Activated CD8-positive, alpha-beta memory T cell treated with anti-CD3 and anti-CD28 coated beads, Interleukin-2, amount 50 U/mL, for 1 hour (primary cell): ENCODE measurements around the gene TUFT1.

Experiments used
- DNase-seq: peaks from one replicate; pipeline ENCODE4 v3.0.0-alpha.2; 2020; ENCODE audit errors: extremely low read depth

TUFT1 gene

DNA sequence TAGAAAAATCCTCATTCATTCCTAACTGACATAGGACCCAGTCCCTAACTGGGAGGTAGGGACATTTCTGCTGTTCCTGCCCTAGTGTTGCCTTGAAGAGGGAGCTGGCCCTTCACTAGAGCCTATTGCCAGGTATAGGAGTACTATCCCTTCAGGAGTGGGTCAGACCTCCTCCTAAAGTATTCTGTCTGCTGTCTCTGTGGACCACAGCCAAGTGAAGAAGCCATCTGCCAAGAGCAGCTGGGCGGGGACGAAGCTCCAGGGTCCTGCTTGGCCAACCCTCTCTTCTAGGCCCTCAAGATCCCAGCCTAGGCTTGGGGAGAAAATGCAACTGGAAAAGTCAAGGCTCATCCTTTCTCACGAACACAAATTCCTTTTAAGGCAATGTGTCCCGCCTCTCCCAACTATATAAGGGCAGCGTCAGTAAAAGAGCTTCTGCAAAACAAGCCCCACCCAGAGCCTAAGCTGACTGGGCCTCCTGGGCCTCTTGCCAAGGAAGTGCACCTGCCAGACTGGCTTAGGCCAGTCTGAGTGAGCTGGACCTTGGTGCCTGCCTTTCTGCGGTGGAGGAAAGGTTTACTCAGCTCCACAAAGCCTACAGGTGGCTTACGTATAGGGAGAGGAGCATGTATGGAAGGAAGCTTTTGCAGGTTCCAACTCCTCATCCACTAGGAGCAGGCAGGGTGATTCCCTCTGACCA is 638 bp upstream of the TUFT1 start:
- no peak for DNase-seq

DNA sequence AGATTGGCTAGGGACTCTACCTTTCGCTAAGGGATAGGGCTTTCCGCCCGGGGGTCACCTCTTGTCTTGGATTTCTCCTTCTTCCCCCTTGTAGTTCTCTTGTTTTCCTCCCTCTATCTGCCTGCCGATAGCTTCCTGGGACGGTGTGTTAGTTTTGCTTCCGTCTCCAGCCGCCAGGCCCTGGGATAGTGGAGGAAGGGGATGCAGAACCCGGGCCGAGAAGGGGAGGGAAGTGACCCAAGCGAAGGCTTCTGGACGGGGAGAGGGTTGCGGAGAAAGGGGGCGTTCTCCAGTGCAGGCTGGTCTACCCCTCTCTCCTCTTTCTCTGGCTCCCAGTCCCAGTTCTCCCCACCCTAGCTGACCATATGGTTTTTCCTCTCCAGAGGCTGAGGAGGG is 871 bp downstream of the TUFT1 start:
- DNase-seq = no peak

DNA sequence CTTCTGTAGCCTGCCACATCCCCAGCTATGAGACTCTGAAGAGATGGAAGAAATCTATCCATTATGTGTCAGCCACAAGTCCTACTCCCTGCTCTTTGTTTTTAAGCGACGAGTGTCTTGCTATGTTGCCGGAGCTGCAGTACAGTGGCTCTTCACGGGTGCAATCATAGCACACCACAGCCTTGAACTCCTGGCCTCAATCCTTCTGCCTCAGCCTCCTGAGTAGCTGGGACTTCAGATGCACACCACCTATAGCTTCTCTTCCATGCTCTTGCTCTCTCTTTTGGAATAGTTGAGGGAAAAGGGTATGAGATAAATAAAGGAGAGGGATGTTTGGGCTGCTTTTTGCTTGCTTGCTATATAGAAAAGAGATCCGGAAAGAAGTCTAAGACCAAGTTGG is 1.6 kb downstream of the TUFT1 start:
- DNase-seq = no peak

DNA sequence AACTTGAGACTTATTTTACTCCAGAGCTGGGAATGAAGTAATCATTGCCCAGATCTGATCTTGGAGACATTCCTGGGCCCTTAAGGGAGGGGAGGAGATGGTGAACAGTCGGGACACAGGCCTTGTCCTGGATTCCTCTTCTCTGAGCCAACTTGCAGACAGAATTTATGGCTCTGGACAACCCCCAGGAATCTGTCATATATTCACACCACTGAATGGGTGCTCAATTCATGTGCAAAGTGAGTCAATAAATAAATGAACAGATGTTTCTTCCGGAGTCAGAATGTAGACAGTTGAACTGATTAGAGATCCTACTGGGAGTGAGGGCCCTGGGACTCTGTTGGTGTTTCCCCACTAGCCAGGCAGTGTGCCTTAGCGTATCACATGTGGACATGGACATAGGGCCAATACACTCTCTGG is 2.6 kb downstream of the TUFT1 start:
- no peak for DNase-seq

DNA sequence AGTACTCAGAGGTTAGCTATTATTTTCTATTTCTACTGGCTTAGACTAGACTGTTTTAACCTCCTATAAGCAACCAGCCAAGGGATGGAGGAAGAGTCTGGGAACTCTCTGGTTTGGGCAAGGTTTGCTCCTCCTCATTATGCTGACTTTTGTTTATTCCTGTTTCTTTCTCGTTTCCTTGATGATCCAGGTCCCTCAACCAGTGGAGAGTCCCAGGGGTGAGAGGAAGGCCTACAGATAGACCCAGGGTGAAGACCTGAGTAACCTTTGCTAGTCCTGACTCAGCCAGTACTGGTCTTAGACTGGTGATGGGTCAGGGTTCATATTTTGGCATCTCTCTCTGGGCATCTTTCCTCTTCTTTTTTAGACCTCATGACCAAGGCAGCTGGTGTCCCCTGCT is 5.4 kb downstream of the TUFT1 start:
- no peak for DNase-seq

DNA sequence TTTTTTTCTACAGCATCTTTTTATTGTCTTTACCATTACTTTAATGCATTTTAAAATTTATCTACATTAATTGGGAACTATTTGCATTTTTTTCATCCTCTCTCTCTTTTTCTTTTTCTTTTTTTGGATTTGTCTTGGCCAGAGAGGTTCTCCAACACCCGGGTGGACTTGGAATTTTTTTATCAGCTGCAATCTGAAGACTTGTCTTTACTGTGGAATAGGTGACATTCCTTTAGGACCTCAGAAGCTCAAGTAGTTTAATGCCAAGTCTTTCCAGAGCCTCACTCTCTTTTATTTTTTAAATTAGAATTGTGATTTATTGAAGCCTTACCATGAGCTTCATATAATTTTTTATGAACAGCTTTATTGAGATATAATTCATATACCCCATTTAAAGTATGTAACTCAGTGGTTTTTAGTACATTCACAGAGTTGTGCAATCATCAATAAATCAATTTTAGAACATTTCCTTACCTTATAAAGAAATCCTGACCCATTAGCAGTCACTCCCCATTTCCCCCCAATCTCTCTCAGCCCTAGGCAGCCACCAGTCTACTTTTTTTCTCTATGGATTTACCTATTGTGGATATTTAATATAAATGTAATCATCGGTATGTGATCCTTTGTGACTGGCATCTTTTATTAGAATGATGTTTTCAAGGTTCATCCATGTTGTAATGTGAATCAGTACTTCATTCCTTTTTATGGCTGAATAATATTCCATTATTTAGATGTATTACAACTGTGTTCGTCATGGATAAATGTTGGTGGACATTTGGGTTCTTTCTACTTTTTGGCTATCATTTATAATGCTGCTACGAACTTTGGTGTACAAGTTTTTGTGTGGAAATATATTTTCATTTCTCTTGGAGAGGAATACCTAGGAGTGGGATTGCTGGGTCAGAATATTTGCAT is 6.2 kb downstream of the TUFT1 start:
- no peak for DNase-seq

DNA sequence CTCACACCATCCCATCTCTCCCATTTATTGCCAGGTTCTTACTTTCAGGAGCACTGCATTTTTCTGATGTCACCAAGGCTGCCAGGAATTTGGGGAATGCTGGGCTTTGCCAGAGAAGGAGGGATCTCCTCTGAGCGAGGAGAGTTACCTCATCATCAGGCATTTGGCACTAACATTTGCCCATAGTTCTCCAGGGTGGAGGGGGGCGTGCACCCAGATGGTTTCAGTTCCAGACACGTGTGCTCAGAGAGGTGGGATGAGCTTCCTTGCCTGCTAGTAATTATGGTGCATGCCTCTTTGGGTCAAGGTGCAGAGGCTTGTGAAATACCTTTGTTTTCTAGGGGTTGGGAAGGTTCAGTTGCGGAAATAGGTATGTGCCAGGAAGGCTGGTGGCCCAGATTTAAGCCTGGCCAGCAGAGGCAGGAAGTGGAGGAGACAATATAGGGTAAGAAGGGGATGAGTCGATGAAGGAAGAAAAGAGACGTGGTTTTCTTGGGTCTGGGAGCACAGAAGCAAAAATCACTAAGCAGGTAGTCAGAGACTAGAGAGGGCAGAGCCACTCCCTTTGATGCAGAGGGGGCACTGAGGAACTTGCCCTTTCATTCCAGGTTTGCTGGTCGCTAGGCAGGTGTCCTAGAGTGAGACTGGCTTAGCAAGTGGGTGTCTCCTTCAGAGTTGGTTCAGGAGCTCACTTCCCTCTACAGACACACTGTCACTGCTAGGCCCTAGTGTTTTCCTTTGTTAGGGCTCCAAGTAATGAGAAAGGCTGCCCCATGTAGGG is 7.2 kb downstream of the TUFT1 start:
- no peak for DNase-seq

DNA sequence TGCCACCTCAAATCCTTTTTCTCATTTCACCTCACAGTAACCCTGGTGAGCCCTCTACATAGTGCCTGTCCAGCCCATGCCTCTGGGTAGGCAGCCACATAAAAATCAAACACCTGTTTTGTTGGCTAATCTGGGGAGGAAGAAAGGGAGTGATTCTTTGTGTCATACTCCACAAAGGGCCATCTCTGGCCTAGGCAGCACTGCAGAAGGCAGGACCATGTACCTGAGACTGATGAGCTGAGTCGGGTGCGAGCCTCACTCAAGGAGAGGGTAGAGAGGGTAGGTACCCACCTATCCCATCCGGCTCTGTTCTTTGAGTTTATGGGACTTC is 7.8 kb downstream of the TUFT1 start:
- DNase-seq = no peak

DNA sequence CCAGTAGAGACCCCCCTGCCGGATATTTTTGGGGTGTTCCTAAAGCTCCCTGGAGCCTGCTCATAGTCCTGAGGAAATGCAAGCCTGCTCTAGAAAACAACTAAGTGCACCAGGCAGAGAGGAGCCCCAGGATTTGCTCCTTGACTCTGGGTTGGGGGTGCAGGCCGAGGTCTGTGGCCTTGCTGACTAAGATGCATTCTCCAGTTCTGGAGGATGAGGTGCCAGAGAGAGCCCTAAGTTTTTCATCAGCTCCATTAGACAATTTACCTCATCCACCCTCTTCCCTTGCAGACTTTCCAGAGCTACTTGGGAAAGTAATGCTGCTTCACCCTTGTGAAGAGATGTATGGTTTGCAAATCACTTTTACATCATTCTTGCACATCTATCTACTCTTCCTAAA is 9.1 kb downstream of the TUFT1 start:
- no peak for DNase-seq

DNA sequence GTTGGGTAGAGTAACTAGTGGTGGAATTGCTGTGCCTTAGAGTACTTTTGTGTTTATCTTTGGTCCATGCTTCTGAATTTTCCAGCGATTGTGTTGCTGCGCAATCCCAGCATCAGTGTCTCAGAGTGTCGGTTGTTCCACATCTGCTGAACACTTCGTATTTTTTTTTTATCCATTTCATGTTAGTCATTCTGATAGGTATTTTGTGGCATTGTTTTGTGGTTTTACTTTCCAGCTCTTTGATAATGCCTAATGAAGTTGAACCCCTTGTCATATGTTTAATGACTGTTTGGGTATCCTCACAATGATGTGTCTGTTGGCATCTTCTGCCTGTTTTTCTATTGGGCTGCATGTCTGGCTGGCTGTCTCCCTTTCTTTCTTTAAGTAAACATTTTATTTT is 13.6 kb downstream of the TUFT1 start:
- DNase-seq = no peak

DNA sequence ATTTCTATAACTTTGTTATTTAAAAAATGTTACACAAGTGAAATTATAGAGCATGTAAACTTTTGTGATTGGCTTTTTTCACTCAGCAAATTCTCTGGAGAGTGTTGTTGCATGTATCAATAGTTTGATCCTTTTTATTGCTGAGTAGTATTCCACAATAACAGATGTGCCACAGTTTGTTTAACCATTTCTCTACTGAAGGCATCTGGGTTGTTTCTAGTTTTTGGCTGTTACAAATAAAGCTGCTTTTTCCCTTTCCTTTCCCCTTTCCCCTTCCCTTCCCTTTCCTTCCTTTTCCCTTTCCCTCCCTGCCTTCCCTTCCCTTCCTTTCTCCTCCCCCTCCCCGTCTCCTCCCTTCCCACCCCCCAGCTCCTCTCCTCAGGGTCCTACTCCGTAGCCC is 15.9 kb downstream of the TUFT1 start:
- no peak for DNase-seq

DNA sequence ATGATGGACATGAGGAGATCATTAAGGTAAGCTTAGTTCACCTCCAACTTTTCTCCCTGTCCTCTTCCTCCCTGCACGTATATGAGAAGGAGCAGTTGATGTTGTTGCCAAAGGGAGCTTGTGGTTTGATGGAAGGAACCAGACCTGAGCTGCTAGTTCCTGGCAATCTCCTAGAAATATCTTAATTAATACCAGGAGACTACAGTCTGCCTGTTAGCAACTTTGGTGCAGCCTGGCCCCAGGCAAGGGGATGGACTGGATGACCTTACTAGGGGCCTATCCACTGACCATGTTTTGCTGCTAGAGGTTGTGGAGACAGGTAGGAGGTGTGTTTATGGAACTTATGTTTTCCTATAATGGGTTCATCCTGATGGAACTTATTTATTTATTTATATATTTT is 22.6 kb downstream of the TUFT1 start:
- no peak for DNase-seq

DNA sequence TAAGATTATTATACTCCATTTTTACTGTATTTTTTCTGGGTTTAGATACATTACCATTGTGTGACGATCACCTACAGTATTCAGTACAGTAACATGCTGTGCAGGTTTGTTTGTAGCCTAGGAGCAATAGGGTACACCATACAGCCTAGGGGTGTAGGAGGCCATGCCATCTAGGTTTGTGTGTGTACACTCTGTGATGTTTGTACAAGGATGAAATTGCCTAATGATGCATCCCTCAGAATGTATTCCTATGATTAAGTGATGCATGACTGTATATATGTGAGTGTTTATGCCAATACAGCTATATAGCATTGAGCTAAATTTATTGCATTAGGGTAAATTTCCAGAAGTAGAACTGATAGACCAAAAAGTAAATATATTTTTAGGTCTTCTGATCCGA is 23.3 kb downstream of the TUFT1 start:
- DNase-seq = no peak

DNA sequence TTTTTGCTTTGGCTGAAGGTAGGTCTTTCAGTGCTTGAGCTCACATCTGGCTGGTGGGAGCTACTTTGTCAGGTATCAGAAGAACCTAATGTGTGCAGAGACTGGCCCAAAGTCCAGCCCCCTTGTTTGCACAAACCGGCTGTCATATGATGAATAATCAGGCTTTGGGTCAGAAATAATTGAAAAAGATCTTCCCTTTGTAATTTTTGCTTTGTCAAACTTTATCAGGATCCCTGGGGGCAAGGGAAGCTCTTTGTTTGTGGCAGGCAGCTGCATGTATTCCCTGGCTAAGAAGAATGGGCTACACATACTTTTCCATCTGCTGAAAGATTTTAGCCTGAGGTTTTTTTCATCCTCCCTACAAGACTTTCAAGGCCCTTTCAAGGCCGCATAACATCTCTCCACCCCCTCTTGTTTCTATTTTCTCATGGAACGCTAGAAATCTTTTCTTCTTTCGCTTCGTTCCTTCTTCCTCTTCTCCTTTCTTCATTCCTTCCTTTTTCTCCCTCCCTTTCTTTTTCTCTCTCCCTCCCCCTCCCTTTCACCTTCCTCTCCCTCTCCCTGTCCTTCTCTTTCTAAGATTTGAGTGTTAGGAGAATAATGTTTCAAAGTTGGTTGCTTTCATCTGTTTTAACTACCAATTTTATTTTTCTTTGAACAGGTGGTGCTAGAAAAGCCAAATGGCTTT is 25.5 kb downstream of the TUFT1 start:
- DNase-seq = no peak

DNA sequence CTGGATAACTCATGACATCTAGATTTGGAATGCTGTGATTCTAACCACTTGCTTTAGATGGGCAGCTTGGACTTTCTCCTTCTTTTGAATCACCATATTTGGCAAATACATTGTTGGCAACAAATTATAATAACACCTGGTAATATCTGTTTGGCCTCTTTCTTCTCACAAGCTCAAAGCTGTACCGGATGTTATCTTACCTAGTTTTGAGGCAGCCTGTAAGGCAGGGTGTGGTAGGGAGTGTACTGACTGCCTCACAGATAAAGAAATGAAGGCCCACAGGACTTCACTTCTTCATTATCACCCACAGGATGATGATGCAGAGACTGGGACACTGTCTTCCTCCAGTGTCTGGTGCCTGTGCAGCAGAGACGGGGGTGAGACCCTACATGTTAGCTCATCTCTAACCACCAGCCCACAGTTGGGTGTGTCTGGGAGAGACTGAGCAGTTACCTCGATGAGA is 28.5 kb downstream of the TUFT1 start:
- DNase-seq = no peak

DNA sequence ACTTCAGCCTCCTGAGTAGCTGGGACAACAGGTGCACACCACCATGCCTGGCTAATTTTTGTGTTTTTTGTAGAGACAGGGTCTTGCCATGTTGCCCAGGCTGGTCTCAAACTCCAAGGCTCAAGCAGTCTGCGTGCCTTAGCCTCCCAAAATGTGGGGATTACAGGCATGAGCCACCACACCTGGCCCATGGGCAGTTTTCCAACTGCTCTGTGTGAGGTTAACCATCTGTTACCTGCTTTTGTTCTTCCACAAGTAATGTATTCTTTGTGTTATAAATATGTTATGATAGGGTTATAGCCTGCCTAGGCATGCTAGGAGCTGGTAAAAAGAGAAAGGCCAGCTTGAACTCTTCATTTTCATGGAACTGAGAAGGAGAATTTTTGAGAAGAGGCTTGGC is 30.7 kb downstream of the TUFT1 start:
- DNase-seq = no peak

DNA sequence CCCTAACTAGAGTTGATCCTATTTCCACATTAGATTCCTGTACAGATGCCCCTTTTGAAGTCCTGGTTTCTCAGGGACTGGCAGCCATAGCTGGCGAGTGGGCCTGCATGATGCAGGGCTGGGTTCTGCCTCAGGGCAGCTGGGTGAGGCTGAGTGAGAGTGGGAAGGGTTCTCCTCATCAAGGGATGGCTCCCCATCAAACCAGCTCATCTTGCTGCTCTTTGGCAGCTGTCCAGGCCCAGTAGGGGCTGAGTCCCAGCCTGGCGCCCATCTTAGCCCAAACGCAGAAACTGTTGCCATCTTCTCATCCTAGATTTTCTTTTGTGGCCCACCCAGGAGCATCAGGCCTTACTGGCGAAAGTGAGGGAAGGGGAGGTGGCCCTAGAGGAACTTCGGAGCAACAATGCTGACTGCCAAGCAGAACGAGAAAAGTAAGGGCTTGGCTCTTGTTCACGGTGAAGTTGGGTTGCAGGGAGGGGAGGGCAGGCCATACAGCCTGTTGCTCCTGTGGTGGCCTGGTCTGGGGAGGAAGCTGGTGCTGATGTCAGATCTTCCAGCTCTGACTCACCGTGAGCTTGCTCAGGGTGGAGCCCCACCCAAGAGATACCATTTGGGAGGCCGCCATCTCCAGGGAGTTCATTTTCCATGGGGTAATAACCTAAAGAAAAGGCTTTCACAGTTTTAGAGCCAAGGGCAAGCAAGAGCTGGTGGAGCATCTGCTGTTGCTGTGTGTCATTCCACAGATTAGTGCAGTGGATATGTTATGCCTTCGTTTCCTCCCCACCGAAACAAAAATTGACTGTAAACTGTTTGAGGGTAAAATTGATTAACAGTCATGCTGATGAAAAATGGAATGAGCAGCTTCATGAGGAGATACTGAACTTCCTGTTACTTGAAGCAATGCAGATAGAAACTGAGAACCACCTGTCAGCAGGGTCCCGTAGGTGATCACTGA is 34.7 kb downstream of the TUFT1 start:
- DNase-seq = no peak

DNA sequence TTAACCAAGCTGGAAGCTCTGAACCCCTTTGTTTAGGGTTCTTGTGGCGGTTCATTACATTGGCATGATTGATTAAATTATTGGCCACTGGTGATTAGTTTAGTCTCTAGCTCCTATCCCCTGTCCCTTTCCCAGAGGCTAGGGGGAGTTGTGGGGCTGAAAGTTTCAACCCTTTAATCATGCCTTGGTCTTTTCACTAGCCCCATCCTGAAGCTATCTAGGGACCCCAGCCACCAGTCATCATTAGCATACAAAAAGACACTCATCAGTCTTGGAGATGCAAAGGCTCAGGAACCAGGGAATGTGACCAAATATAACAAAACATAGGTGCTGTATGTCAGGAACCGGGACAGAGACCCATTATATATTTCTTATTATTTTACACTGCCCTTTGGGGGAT is 37.1 kb downstream of the TUFT1 start:
- no peak for DNase-seq

DNA sequence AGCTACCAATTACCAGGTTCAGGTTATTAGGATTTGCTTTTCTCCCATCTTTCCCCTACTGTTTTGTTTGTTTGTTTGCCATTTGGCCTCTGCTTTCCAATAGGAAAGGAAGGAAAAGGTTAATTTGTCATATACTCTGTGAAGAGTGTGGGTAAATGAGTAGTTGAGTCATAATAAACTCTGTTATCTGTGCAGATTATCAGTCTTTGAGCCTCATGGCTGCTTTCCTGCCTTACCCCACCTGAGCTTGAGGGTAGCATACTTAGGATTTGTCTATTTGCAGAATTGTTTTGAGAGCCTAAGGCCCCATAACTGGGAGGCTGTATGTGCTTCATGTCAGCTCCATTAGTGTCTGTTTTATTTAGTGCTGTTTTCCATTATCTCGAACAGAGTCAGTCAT is 38.8 kb downstream of the TUFT1 start:
- no peak for DNase-seq

DNA sequence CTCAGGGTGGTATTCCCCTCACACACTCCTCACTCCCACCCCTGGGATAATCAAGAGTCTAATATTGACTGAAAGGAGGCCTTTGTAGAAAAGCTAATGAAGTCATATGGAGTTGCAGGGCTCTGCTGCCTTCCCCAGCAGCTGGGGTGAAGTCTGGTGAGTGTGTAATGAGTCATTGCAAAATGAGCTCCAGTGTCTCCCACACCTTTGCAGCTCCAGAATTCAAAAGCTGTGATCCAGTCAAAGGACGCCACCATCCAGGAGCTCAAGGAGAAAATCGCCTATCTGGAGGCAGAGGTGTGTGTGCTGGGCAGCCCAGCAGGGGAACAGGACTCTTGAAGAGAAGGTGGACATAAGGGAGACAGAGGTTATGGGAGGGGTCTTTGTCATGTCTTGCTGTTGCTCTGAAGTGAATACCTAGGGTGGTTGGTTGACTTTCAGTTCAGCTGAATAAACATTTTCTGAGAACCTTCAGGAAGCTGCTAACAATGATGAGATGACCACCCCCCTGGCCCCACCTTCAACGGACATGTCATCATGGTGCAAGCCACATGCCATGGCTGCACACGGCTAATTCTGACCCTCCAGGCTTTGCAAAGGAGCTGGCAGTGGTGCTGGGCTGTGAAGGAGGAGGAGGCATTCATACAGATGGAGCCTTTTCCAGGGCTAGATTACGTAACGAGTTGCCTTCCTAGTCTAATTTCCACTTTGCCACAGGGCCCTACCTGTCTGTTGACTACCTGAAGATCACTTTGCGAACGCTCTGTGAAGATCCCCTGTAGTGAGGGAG is 39.5 kb downstream of the TUFT1 start:
- no peak for DNase-seq
